Right cardiac atrium (tissue), 5 donors: ENCODE data around the gene RASD2. TPM values are rescaled to one million over a fixed set of nuclear protein-coding genes. Genes with fewer than 3 reads are reported as not detected.

Source experiments
- ATAC-seq, 2 donors: fragments of 200-7000 bp; cut with Tn5 transposase; one replicate each; pipeline versions ENCODE4 v1.8.0 to v1.9.1; 2020; ENCODE audit warnings: moderate library complexity in 2 of 2, mild to moderate bottlenecking in 1 of 2
- DNase-seq, 3 donors: peaks; one replicate each; pipeline ENCODE4 v3.0.0-alpha.2; 2020
- H3K27ac ChIP-seq: one replicate; pipeline ENCODE4 v1.5.1; 2013; ENCODE audit warnings: mild to moderate bottlenecking, low read length, control low read depth, moderate library complexity
- H3K27me3 ChIP-seq: one replicate; pipeline ENCODE4 v1.6.1; 2013; ENCODE audit not compliant: control insufficient read depth, insufficient read depth
- H3K4me1 ChIP-seq: one replicate; pipeline ENCODE4 v1.6.1; 2013; ENCODE audit warnings: low read length; ENCODE audit not compliant: control insufficient read depth, insufficient read depth
- H3K4me3 ChIP-seq: one replicate; pipeline ENCODE4 v1.5.1; 2013; ENCODE audit warnings: low read length, control low read depth
- H3K9me3 ChIP-seq: one replicate; pipeline ENCODE4 v1.6.1; 2013; ENCODE audit warnings: low read length; ENCODE audit not compliant: control insufficient read depth
- WGBS: extraction: QIAGEN DNeasy Blood & Tissue Kit; methylation state at CpG from one replicate; pipeline ENCODE4 v1.1.7; 2013; 5-methylcytosine and 5-hydroxymethylcytosine counted together
- intact Hi-C, 4 donors: fragments of 100-400 bp; cut with DNase I; formaldehyde crosslinking; loops; one replicate each; pipeline versions ENCODE4 v1.11.0 to v1.14.0; 2022 to 2023
- polyA plus RNA-seq: library from polyadenylated mRNA; stranded (reverse); fragments of 200-250 nt; gene quantifications from one replicate; pipeline ENCODE4 v1.2.3, GENCODE V29; 2013
- total RNA-seq, 4 donors: library from RNA; stranded (reverse); fragmentation: NEBNext Ultra II Directional; extraction: Animal tissue kit (Norgen Biotek cat#: 25700); gene quantifications; one replicate each; pipeline ENCODE4 v1.2.1, GENCODE V29; 2021
- donor health status: healthy with polysubstance abuse.
- donor health status: DM: no; HTN: yes; CAD: no.
- donor health status: DM: no; HTN: no; CAD: no.
- donor health status: DM: no; HTN: yes; CAD: no; lungs with severe emphysema.
- donor health status: DM: yes; HTN: yes; CAD: no.

Gene RASD2
- total and polyA plus RNA-seq, 5 donors = 0.78 to 3.2 (median 2.1) TPM

GRCh38 chr22:35519306-35520000 lies 21.2 kb upstream of the RASD2 start:
- H3K27ac ChIP-seq = no peak overlapping the region
- ATAC-seq (no peak), DNase-seq (no peak)
- 78% methylated on average over 9 of the region's 9 CpGs for WGBS
- no peaks in the 10 kb centered on the region for H3K9me3 ChIP-seq
- no peaks in the 10 kb centered on the region for H3K27me3 ChIP-seq
- H3K4me3 ChIP-seq = no peak overlapping the region
- intact Hi-C loops = no loop called here
- no peaks in the 10 kb centered on the region for H3K4me1 ChIP-seq

- no peak for ATAC-seq
- Histone ChIP-seq H3K27me3 (no peaks in the 10 kb centered on the region), H3K4me3 (no peak overlapping the region), H3K9me3 (no peaks in the 10 kb centered on the region), H3K4me1 (no peaks in the 10 kb centered on the region), H3K27ac (no peak overlapping the region)
- intact Hi-C loops = no loop called here
- WGBS = 53% methylated on average over 16 of the region's 16 CpGs
- no peak for DNase-seq
Measured at GRCh38 chr22:35521358-35522224, 19.0 kb upstream of the RASD2 start.

GRCh38 chr22:35522225-35523149 lies 18.1 kb upstream of the RASD2 start:
- H3K4me3 ChIP-seq = no peak overlapping the region
- intact Hi-C loops = no loop called here
- 78% methylated on average over 12 of the region's 12 CpGs for WGBS
- no peak for ATAC-seq
- no peak for DNase-seq
- no peak overlapping the region for H3K27ac ChIP-seq
- H3K27me3 ChIP-seq = no peaks in the 10 kb centered on the region
- no peaks in the 10 kb centered on the region for H3K4me1 ChIP-seq
- no peaks in the 10 kb centered on the region for H3K9me3 ChIP-seq

GRCh38 chr22:35523167-35523947 lies 17.3 kb upstream of the RASD2 start:
- intact Hi-C loops = no loop called here
- WGBS = 80% methylated on average over 17 of the region's 17 CpGs
- DNase-seq = no peak
- no peak overlapping the region for H3K4me3 ChIP-seq
- no peak overlapping the region for H3K27ac ChIP-seq
- H3K9me3 ChIP-seq = no peaks in the 10 kb centered on the region
- no peak for ATAC-seq
- no peaks in the 10 kb centered on the region for H3K4me1 ChIP-seq
- no peaks in the 10 kb centered on the region for H3K27me3 ChIP-seq

- no peak for ATAC-seq
- no peaks in the 10 kb centered on the region for H3K4me1 ChIP-seq
- H3K9me3 ChIP-seq = no peaks in the 10 kb centered on the region
- intact Hi-C loops = no loop called here
- DNase-seq = no peak
- H3K27me3 ChIP-seq = no peaks in the 10 kb centered on the region
- no peak overlapping the region for H3K4me3 ChIP-seq
- H3K27ac ChIP-seq = no peak overlapping the region
- WGBS = 55% methylated on average over 14 of the region's 14 CpGs
Measured at GRCh38 chr22:35524966-35525686, 15.5 kb upstream of the RASD2 start.

GRCh38 chr22:35525687-35526332 lies 14.8 kb upstream of the RASD2 start:
- Histone ChIP-seq H3K27me3 (no peaks in the 10 kb centered on the region), H3K27ac (no peak overlapping the region), H3K4me3 (no peak overlapping the region), H3K4me1 (no peaks in the 10 kb centered on the region), H3K9me3 (no peaks in the 10 kb centered on the region)
- intact Hi-C loops = no loop called here
- WGBS = 87% methylated on average over 12 of the region's 12 CpGs
- DNase-seq (no peak), ATAC-seq (no peak)

- no peak for DNase-seq
- Histone ChIP-seq H3K4me1 (no peaks in the 10 kb centered on the region), H3K27ac (no peak overlapping the region), H3K27me3 (no peaks in the 10 kb centered on the region), H3K9me3 (no peaks in the 10 kb centered on the region), H3K4me3 (no peak overlapping the region)
- 71% methylated on average over 12 of the region's 12 CpGs for WGBS
- ATAC-seq = no peak
- intact Hi-C loops = no loop called here
Measured at GRCh38 chr22:35526333-35526979, 14.2 kb upstream of the RASD2 start.

GRCh38 chr22:35528927-35529326 lies 11.7 kb upstream of the RASD2 start:
- Histone ChIP-seq H3K9me3 (no peaks in the 10 kb centered on the region), H3K4me3 (no peak overlapping the region), H3K27me3 (no peaks in the 10 kb centered on the region), H3K4me1 (no peaks in the 10 kb centered on the region), H3K27ac (no peak overlapping the region)
- ATAC-seq = no peak
- WGBS = 89% methylated on average over 2 of the region's 2 CpGs
- no peak for DNase-seq
- intact Hi-C loops = no loop called here

GRCh38 chr22:35530700-35531099 lies 9.9 kb upstream of the RASD2 start:
- intact Hi-C loops = no loop called here
- no peak overlapping the region for H3K27ac ChIP-seq
- H3K4me3 ChIP-seq = no peak overlapping the region
- no peaks in the 10 kb centered on the region for H3K27me3 ChIP-seq
- DNase-seq (no peak), ATAC-seq (peak in 1 of 2 donors; percentile 23)
- H3K4me1 ChIP-seq = no peaks in the 10 kb centered on the region
- 83% methylated on average over 4 of the region's 4 CpGs for WGBS
- H3K9me3 ChIP-seq = no peaks in the 10 kb centered on the region
